IMR-90 (cell line): ENCODE measurements around the gene CHST2. TPM values are rescaled to one million over a fixed set of nuclear protein-coding genes. Genes with fewer than 3 reads are reported as not detected.

ENCODE experiments used
- ATAC-seq: fragments of 200-7000 bp; cut with Tn5 transposase; 2 replicates; pipeline ENCODE4 v1.9.1; 2020; ENCODE audit warnings: low read depth, mild to moderate bottlenecking, moderate library complexity
- BruUV-seq: library from RNA; stranded (reverse); fragments of 400-500 nt; replicated peaks from 2 replicates; lab custom pipeline; 2021; lab: Mats Ljungman, UMichigan
- CTCF ChIA-PET: fragments of 300-600 bp; formaldehyde crosslinking; extraction: SDS; loops from one replicate; lab custom pipeline; 2021; ENCODE audit warnings: antibody characterized with exemption; lab: Yijun Ruan, JAX
- POLR2A ChIA-PET: fragments of 300-600 bp; sonication (Branson Sonifier 250); formaldehyde crosslinking; loops from one replicate; lab custom pipeline; 2022; ENCODE audit warnings: antibody characterized with exemption; ENCODE audit not compliant: unreplicated experiment; lab: Charles Lee
- DNase-seq: peaks from one replicate; pipeline ENCODE4 v3.0.0; 2013
- H2AFZ ChIP-seq: replicated peaks from 2 replicates; pipeline ENCODE3; 2013; ENCODE audit warnings: low read length, mild to moderate bottlenecking; ENCODE audit not compliant: poor library complexity
- H2AK5ac ChIP-seq: 2 replicates; pipeline ENCODE4 v1.6.1; 2013; ENCODE audit warnings: low read depth, low read length, inconsistent platforms
- H2AK9ac ChIP-seq: replicated peaks from 2 replicates; pipeline ENCODE3; 2013; ENCODE audit warnings: mild to moderate bottlenecking, low read depth, low read length, moderate library complexity; ENCODE audit not compliant: poor library complexity
- H2BK120ac ChIP-seq: 2 replicates; pipeline ENCODE4 v1.6.1; 2013; ENCODE audit warnings: low read depth, low read length, inconsistent platforms
- H2BK15ac ChIP-seq: 3 replicates; pipeline ENCODE4 v1.6.1; 2013; ENCODE audit warnings: low read depth, low read length, inconsistent platforms
- H2BK20ac ChIP-seq: 2 replicates; pipeline ENCODE4 v1.6.1; 2013; ENCODE audit warnings: low read depth, mild to moderate bottlenecking, inconsistent platforms, low read length, moderate library complexity
- H2BK5ac ChIP-seq: 2 replicates; pipeline ENCODE4 v1.6.1; 2013; ENCODE audit warnings: mild to moderate bottlenecking, low read depth, low read length, inconsistent platforms; ENCODE audit not compliant: poor library complexity, severe bottlenecking
- H3K14ac ChIP-seq: replicated peaks from 2 replicates; pipeline ENCODE4 v1.6.1; 2013; ENCODE audit warnings: low read depth, low read length, inconsistent platforms
- H3K18ac ChIP-seq: 2 replicates; pipeline ENCODE4 v1.6.1; 2013; ENCODE audit warnings: low read depth, low read length, control low read depth
- H3K23ac ChIP-seq: 2 replicates; pipeline ENCODE4 v1.6.1; 2013; ENCODE audit warnings: low read depth, low read length, inconsistent platforms
- H3K27ac ChIP-seq: 2 replicates; pipeline ENCODE4 v1.5.1; 2013; ENCODE audit warnings: mild to moderate bottlenecking, control low read depth, low read length; ENCODE audit not compliant: insufficient read depth
- H3K27me3 ChIP-seq: 2 replicates; pipeline ENCODE4 v1.6.1; 2013; ENCODE audit warnings: low read length; ENCODE audit not compliant: control insufficient read depth, insufficient read depth
- H3K36me3 ChIP-seq: 2 replicates; pipeline ENCODE4 v1.6.1; 2013; ENCODE audit warnings: low read length, mixed read lengths; ENCODE audit not compliant: control insufficient read depth, insufficient read depth
- H3K4ac ChIP-seq: 2 replicates; pipeline ENCODE4 v1.6.1; 2013; ENCODE audit warnings: low read depth, low read length, inconsistent platforms
- H3K4me1 ChIP-seq: 2 replicates; pipeline ENCODE4 v1.6.1; 2013; ENCODE audit warnings: low read length, mixed read lengths; ENCODE audit not compliant: control insufficient read depth, insufficient read depth
- H3K4me2 ChIP-seq: 2 replicates; pipeline ENCODE4 v1.6.1; 2013; ENCODE audit warnings: low read depth, mild to moderate bottlenecking, control low read depth, low read length, moderate library complexity
- H3K4me3 ChIP-seq: 2 replicates; pipeline ENCODE4 v1.5.1; 2013; ENCODE audit warnings: low read depth, mild to moderate bottlenecking, control low read depth, low read length, moderate library complexity; ENCODE audit not compliant: insufficient read depth
- H3K56ac ChIP-seq: 2 replicates; pipeline ENCODE4 v1.6.1; 2013; ENCODE audit warnings: low read length, inconsistent platforms; ENCODE audit not compliant: insufficient read depth; ENCODE audit errors: extremely low read depth
- H3K79me1 ChIP-seq, 2 experiments: 2 replicates each; pipeline ENCODE4 v1.6.1; 2013; ENCODE audit warnings: low read length in 2 of 2, inconsistent platforms in 1 of 2, low read depth in 1 of 2
- H3K9ac ChIP-seq: 2 replicates; pipeline ENCODE4 v1.6.1; 2013; ENCODE audit warnings: low read depth, low read length, control low read depth
- H3K9me1 ChIP-seq: 2 replicates; pipeline ENCODE4 v1.6.1; 2013; ENCODE audit warnings: low read length, inconsistent platforms; ENCODE audit not compliant: insufficient read depth
- H3K9me3 ChIP-seq: 2 replicates; pipeline ENCODE4 v1.6.1; 2013; ENCODE audit warnings: low read length; ENCODE audit not compliant: control insufficient read depth, insufficient read depth
- H4K20me1 ChIP-seq: 2 replicates; pipeline ENCODE4 v1.6.1; 2013; ENCODE audit warnings: low read length, inconsistent platforms; ENCODE audit not compliant: insufficient read depth
- H4K5ac ChIP-seq: 2 replicates; pipeline ENCODE4 v1.6.1; 2013; ENCODE audit warnings: mild to moderate bottlenecking, low read depth, low read length, control low read depth
- H4K8ac ChIP-seq, 2 experiments: 2 replicates each; pipeline ENCODE4 v1.6.1; 2013; ENCODE audit warnings: low read depth in 2 of 2, low read length in 2 of 2, control low read depth in 1 of 2, inconsistent platforms in 1 of 2
- H4K91ac ChIP-seq: 2 replicates; pipeline ENCODE4 v1.6.1; 2013; ENCODE audit warnings: low read depth, low read length, inconsistent platforms; ENCODE audit not compliant: insufficient read depth
- CEBPB ChIP-seq: IDR thresholded peaks from 2 replicates; pipeline ENCODE4 v1.6.1; 2012; ENCODE audit warnings: low read depth, low read length, improper control_type of control experiment
- CHD1 ChIP-seq: IDR thresholded peaks from 2 replicates; pipeline ENCODE4 v1.6.1; 2012; ENCODE audit warnings: low read depth, low read length, improper control_type of control experiment
- CTCF ChIP-seq: conservative IDR thresholded peaks from 2 replicates; pipeline ENCODE4 v1.5.1; 2012; ENCODE audit warnings: mild to moderate bottlenecking, low read depth, low read length, improper control_type of control experiment
- MXI1 ChIP-seq: IDR thresholded peaks from 2 replicates; pipeline ENCODE4 v1.6.1; 2012; ENCODE audit warnings: low read depth, mild to moderate bottlenecking, low read length, moderate library complexity, borderline replicate concordance
- NFE2L2 ChIP-seq: fragments of 150-350 bp; IDR thresholded peaks from 2 replicates; pipeline ENCODE4 v1.6.1; 2016; ENCODE audit warnings: low read depth, mild to moderate bottlenecking, low read length
- POLR2A ChIP-seq: IDR thresholded peaks from 2 replicates; pipeline ENCODE4 v1.6.1; 2012; ENCODE audit warnings: mild to moderate bottlenecking, low read depth, low read length
- RFX5 ChIP-seq: IDR thresholded peaks from 2 replicates; pipeline ENCODE4 v1.8.0; 2012; ENCODE audit warnings: low read depth, mild to moderate bottlenecking, low read length, moderate library complexity
- SMC3 ChIP-seq: fragments of 150-350 bp; IDR thresholded peaks from 2 replicates; pipeline ENCODE4 v1.6.1; 2016; ENCODE audit warnings: low read depth, mild to moderate bottlenecking, antibody characterized with exemption, low read length, moderate library complexity
- WGBS, 2 experiments: methylation state at CpG; one replicate each; pipeline versions ENCODE4 v1.1.5 to v1.1.7; 2013; ENCODE audit warnings: missing lambda C conversion rate in 2 of 2; ENCODE audit not compliant: insufficient read length in 1 of 2; ENCODE audit errors: extremely low coverage in 2 of 2; 5-methylcytosine and 5-hydroxymethylcytosine counted together
- dilution Hi-C: fragments of 300-500 bp; cut with HindIII; formaldehyde crosslinking; loops from one replicate; pipeline ENCODE4 v1.14.3; 2018; ENCODE audit warnings: low sequenced_read_pairs; ENCODE audit not compliant: unreplicated experiment
- in situ Hi-C: fragments of 300-500 bp; cut with MboI; formaldehyde crosslinking; loops from 3 replicates; pipeline ENCODE4 v1.14.3; 2019; ENCODE audit warnings: low sequenced_read_pairs, inconsistent platforms, mixed read lengths
- intact Hi-C: fragments of 100-400 bp; cut with micrococcal nuclease; formaldehyde crosslinking; loops from 2 replicates; pipeline ENCODE4 v1.10.0; 2022
- polyA plus RNA-seq, 3 experiments: library from polyadenylated mRNA; depleted of rRNA; stranded (reverse); fragments of >200 nt; gene quantifications; 2 replicates each; pipeline ENCODE4 v1.2.3, GENCODE V29; 2012; ENCODE audit warnings: low replicate concordance in 1 of 3
- total RNA-seq: library from RNA; depleted of rRNA; stranded (reverse); fragments of >200 nt; gene quantifications from 2 replicates; pipeline ENCODE4 v1.2.3, GENCODE V29; 2012
- TF ChIP-seq, protein P1 (sequence below): fragments of 150-350 bp; IDR thresholded peaks from 2 replicates; pipeline ENCODE4 v1.6.1; 2017; ENCODE audit warnings: mild to moderate bottlenecking, antibody characterized with exemption, low read length, low read depth

CHST2 gene
- total and polyA plus RNA-seq, 2 of the 4 experiments (the other 2 are of a cell fraction) = 0.90 to 1.4 TPM

DNA sequence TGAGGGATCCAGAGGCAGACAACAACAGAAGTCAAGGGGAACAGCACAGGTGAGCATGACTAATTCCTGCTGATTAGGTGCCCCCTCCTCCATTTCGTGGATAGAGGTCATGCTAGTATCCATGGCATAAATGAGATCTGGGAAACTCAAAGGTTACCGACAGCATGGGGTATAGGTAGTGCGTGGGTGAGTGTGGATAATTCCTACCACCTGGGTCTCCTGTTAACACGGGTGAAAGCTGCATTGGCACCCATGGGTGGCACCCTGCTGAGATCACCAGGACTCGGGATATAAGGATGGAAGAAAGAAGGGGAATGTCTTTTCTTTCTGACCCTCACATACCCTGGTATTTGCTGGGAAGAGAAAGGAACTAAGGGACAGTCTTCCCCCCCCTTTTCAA, 14.4 kb upstream of the CHST2 start:
- ATAC-seq = no peak
- Histone ChIP-seq H3K23ac (no peak overlapping the region), H3K4ac (no peak overlapping the region), H3K27me3 (peaks cover 2% of the 10 kb centered on the region), H4K8ac (no peak overlapping the region), H2AK5ac (no peak overlapping the region), H3K9me1 (no peaks in the 10 kb centered on the region), H2BK120ac (no peak overlapping the region), H4K20me1 (no peaks in the 10 kb centered on the region), H3K56ac (no peak overlapping the region), H3K9ac (no peak overlapping the region), H2BK20ac (no peak overlapping the region), H3K36me3 (no peaks in the 10 kb centered on the region), H3K4me1 (no peaks in the 10 kb centered on the region), H2BK15ac (no peak overlapping the region), H3K18ac (no peak overlapping the region), H2AFZ (no peak overlapping the region), H3K4me2 (no peak overlapping the region), H3K27ac (no peak overlapping the region), H4K5ac (no peak overlapping the region), H2BK5ac (no peak overlapping the region), H3K4me3 (no peak overlapping the region), H4K91ac (no peak overlapping the region), H2AK9ac (no peak overlapping the region), H3K14ac (no peak overlapping the region), H3K79me1 (no peaks in the 10 kb centered on the region), H3K9me3 (peaks cover 5% of the 10 kb centered on the region)
- dilution Hi-C loops = no loop called here
- BruUV-seq = no TSS peak
- POLR2A ChIA-PET = no interaction called here
- no CpG with 5 or more reads among the region's 5 CpGs for WGBS, 2 experiments
- DNase-seq = no peak
- intact Hi-C loops = no loop called here
- TF ChIP-seq NFE2L2 = no peak
- TF ChIP-seq SMC3 = no peak
- no peak for TF ChIP-seq CEBPB
- no peak for TF ChIP-seq MXI1
- TF ChIP-seq, protein P1, sequence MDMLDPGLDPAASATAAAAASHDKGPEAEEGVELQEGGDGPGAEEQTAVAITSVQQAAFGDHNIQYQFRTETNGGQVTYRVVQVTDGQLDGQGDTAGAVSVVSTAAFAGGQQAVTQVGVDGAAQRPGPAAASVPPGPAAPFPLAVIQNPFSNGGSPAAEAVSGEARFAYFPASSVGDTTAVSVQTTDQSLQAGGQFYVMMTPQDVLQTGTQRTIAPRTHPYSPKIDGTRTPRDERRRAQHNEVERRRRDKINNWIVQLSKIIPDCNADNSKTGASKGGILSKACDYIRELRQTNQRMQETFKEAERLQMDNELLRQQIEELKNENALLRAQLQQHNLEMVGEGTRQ = no peak
- TF ChIP-seq CTCF = no peak
- no peak for TF ChIP-seq CHD1
- no peak for TF ChIP-seq POLR2A
- TF ChIP-seq RFX5 = no peak
- CTCF ChIA-PET = no interaction called here
- in situ Hi-C loops = loop anchor here (10.0 kb wide), 1 partner anchor 550 kb away; no protein-coding TSS in a partner anchor
